Fibroblast of lung (primary cell): ENCODE measurements around the gene NUDT3.

ENCODE experiments used
- CTCF ChIP-seq, 2 donors: IDR thresholded peaks in 1 of 2; conservative IDR thresholded peaks in 1 of 2; 1 replicate in 1 of 2; 2 replicates in 1 of 2; pipeline ENCODE4 v1.5.1; 2011 to 2012; ENCODE audit warnings: low read length in 2 of 2, control low read depth in 1 of 2, inconsistent platforms in 1 of 2, low read depth in 1 of 2, mild to moderate bottlenecking in 1 of 2
- EZH2 ChIP-seq: IDR thresholded peaks from 2 replicates; pipeline ENCODE4 v1.5.1; 2012; ENCODE audit warnings: low read length, control low read depth, mild to moderate bottlenecking; ENCODE audit errors: missing control alignments

GRCh38 chr6:34281702-34282334 lies 110.7 kb downstream of the NUDT3 start:
- TF ChIP-seq EZH2 = no peak
- no peak for TF ChIP-seq CTCF (conservative IDR thresholded peaks at IDR 0.05 in 1 of 2, IDR thresholded peaks at IDR 0.05 in 1 of 2; ENCODE audit: low read depth in 1 of 2, low read length in 2 of 2)
